Occipital lobe (tissue), 2 donors: ENCODE data around the gene TEX19. TPM values are rescaled to one million over a fixed set of nuclear protein-coding genes. Genes with fewer than 3 reads are reported as not detected.

Experiments used
- DNase-seq: peaks from one replicate; lab custom pipeline; 2025; lab: John Stamatoyannopoulos, UW
- total RNA-seq: library from RNA; depleted of rRNA; stranded (reverse); fragments of >200 nt; gene quantifications from one replicate; pipeline ENCODE4 v1.2.3, GENCODE V29; 2014

The TEX19 gene
- total RNA-seq, 1 donor from 2014 or later = not detected

DNA sequence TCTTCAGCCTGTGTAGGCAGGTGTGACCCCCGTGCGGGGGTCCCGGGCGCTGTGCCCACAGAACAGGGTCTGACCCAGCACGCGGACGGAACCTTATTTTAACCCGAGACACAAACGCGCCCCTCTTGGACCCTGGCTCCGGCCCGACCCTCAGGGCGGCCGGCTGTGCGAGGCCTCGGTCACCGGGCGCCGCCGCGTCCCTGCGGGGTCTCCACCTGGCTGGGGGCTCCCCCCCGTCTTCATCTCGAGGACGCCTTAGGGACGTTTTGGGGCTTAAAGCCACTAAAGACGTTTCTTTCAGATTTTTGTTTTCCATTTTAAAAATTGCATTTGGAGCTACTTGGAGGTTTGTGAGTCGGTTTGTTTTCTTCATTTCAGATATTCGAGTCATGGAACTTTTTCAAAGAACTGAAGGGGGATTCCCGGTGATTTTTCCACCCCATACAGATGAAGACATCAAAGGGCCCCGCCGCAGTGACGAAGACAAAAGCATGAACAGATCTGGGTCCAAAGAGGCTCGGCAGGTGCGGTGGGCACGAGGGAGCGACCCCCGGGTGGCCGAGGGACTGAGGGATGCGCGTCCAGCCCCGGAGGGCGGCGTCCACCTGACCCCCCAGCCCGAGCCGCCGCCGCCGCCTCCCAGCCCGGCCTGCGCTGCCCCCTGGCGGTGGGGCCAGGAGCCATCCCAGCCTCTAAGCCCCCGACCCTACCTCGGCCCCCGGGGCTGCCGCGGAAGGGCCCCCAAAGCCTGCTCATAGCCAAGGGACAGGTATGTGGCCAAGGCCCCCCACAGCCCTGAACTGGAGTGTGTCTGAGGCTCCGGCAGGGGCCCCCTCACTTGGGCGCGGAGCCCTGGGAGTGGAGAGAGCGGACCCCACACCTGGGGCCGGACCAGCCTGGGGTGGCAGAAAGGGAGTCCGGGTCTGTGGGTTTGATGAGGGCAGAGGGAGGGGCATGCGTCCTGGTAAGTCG lies 37.8 kb upstream of the TEX19 start:
- DNase-seq = no peak

DNA sequence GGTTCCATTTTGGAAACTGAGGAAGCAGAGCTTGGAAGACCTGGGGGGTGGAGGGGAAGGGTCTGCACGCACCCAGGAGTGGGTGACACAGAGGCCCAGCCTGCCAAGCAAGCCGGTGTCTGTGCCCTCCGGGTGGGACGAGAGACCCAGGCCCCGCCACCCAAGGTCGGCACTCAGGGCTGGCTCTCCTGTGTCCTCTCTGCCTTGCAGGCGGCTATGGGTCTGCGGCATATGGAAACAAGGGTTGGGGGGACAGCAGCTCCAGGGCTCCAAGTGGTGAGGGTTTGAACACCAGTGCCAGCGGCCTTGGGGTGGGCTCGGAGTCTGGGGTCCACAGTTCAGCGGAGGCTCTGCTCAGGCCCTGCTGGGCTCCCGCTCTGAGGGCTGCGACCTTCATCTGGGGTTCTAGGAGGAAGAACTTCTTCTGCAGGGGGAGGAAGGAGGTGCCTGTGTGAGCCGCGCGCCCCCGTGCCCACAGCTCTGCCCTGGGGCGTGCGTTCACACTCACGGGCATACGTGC lies 37.0 kb upstream of the TEX19 start:
- no peak for DNase-seq

DNA sequence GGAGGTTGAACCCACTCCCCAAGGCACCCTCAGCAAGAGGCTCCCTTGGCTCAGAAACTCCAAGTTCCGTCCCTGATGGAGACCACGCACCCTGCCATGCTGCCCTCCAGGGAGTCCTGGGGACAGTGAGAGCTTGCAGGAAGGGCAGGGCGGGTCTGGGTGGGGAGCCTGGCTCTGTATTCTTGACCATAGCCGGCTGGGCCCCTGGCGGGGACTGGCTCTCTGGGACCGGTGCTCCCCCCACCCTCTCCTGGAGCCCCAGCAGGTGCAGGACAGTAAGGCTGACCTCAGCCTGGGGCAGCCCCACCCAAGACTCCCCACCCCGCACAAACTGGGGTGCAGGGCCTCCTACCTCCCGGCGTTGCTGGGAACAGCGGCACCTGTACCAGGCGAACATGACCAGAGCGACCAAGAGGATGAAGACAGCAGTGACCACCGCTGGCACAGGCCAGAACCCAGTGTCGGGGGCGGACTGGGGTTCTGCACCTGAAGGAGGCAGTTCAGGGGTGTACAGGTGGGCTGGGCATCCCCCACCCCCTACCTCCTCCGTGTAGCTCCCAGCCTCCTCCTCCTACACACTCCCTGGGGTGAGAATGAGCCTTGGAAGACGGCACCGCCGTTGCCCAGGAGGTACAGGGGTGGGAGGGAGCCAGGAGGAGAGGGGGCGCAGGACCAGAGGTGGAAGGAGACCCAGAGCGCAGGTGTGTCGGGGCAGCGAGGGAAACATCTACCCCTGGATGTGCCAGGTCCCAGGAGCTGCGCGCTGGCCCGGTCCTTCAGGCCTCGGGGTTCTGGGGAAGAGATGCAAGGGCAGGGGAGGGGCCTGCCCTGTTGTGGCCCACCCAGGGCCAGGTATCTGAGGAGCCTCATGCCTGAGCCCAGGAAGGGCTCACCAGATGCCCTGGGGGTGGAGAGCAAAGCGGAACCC lies 36.3 kb upstream of the TEX19 start:
- DNase-seq = no peak

DNA sequence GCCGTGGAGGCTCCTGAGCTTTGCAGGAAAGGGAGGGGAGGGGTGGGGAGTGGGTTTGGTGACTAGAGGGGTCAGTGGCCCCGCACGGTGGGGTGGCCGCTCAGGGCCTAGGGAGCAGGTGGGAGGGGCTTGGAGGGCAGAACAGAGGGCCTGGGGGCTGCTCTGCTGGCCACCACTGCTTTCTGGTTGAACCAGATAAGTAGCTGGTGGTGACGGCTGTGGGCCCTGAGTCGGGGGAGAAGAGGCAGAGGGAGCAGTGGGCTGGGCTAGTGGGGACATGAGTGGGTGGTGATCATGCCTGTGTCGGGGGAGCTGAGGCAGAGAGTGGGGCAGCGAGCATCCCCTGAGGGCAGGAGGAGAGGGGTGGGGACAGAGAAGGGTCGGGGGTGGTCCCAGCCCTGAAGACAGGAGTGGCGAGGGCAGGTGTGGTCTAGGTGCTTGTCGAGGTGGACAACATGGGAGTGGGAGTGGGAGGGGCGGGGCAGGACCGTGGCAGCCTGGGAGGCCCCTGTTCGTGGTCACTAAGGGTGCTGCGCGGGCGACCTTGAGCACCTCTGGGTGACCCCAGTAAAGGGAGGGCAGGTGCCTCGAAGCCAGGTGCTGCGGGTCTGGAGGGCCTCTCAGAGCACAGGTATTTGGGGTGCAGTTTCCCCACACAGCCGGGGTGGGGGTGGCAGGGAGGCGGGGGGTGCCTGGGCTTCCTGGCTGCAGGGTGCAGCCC lies 35.4 kb upstream of the TEX19 start:
- DNase-seq = no peak

DNA sequence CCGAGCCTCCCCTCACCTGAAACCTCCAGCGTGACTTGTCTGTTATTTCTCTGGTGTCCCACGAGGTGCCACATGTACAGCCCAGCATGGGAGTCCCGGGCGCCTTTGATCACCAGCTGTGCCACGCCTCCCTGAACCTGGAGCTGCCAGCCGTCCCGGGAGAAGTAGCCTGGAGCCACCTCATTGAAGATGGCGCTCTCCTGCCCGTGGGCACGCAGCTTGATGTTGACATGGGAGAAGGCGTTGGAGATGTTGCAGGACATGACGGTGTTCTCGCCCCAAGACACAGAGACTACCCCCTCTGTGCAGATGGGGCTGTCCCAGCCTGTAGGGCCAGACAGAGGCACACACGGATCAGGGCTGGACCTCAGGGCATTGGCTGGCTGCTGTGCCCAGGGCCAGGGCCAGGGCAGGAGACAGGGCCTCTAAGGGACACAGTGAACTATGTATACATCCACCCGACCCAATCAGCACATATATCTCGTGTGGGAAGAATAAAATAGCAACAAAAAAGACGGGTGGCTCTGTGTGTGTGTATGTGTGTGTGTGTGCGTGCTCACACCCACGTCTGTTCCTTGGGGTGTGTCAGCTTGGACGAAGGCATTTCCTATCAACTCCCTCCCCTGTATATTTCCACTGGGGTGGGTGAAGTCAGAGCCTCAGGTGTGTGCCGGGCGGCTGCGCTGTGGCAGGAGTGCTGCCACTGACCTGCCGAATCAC lies 34.3 kb upstream of the TEX19 start:
- no peak for DNase-seq

DNA sequence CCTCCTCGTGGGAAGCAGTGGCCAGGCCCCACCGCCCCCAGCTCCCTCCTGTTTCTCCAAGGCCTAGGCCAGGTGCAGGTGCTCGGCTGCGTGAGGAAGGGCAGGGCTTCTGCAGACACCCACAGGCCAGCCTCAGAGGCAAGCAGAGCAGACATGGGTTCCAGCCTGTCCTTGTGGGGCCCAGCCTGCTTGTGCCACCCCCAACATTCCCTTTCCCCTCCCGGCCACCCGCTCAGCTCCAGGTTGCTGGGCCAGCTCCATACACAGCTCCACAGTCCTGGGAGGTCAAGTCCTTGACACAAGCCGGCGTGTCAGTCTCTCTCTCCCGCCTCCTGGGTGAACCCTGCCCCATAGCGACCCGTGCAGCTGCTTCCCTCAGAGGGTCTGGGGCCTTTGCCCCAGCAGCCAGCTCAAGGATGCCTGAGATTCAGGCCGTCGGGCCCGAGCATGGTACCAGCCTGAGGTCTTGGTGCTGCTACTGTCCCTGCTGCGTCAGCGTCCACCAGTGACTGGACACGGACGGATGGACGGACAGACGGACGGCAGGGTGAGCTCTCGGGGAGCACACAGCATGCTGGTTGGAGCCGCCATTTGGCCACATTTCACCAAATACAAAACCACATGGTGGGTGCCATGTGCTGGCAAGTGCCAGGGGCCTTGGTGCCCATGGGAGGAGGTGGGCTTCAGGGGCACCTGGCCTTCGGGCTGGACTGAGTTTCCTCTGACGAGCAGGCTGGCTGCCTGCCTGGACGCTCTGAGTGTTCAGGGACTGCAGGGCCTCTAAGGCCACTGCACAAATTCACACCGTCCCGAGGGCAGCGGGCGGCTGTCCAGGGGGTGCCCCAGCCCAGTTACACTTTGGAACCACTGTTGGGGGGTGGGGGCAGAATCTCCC lies 33.5 kb upstream of the TEX19 start:
- DNase-seq = no peak

DNA sequence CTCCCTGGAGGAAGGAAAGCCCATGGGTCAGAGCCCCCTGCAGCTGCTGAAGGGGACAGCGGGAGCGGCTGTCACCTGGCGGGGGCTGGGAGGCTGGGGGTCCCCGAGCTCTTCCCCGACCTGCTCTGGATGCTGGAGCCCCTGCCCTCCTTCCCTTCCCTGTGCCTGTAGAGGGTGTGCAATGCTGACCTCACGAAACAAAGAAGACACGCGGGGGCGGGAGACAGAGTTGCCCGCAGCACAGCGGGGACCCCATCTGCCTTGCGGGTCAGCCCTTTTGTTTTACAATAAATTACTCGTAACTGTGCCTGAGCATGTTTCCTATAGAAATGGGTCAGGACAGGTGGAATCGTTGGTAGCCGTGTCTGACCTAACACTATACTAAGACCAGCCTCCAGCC lies 31.8 kb upstream of the TEX19 start:
- DNase-seq = no peak

DNA sequence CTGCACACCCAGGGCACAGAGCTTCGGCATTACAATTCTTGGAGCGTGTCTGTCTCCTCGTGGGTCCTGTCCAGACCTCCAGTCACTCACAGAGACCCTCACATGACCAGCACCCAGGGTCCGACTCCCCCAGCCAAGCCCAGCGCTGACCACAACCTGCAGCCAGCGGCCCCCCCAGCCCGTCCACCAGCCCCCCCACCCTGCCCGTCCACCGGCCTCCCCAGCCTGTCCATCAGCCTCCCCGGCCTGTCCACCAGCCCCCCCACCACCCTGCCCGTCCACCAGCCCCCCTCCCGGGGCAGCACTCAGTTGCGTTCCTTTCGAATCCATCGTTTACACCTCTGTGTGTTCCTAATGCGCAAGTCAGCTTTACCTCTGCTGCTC lies 31.3 kb upstream of the TEX19 start:
- no peak for DNase-seq

DNA sequence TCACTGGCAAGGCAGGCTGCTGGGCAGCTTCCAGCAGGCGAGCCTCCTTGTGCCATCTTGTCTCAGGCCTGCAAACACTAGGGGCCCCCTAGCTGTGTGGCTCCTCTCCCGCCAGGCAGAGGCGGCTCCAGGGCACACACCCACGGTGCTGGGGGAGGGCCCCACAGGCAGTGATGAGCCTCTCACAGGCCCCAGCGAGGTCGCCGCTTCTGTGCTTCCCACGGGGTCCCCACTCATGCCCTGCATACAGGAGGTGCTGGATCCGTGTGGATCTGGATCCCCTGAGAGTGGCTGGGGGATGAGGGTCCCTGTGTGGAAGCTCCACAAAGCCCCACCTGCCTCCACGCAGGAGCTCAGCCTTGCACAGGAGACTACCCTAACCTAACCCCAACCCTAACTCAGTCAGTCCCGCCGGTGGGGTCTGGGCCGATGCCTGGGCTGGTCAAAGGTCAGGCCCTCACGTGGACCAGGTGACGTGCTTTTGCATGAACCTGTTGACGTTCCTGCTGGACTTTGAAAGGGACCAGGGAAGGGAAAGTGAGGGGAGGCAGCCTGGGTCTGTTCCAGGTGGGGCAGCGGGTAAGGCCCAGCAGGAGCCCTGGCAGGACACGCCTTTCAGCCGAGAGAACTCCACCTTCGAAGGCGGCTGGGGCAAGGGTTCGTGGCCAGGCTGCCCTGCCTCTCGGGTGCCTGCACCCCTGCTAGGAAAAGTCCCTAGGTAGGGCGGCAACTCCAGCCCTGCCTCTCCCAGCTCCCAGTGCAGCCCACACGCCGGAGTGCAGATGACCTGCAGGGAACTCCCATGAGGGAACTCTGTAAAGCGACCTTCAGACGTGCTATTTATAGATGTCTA lies 30.7 kb upstream of the TEX19 start:
- no peak for DNase-seq

DNA sequence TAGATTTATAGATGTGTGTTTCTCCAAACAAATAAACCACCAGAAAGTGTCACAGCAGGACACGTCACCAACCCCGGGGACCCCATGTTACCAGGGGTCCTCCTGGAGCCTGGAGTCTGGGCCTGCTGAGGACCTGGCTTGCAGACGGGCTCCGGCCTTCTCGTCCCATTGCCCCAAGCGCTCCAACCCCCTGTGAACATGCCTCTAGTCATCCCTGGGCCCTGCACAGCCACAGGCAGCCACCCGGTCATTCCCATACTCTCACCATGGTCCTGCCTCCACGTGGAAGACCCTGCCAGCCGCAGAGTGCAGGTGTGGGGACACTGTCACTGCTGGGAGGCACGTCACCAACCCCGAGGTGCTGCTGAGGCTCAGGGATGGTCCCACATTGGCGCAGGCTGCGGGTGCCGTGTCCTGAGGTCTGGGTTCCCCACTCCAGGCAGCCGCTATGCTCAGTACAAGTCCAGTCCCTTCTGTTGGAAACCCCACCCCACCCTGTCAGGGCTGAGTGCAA lies 30.0 kb upstream of the TEX19 start:
- DNase-seq = no peak

DNA sequence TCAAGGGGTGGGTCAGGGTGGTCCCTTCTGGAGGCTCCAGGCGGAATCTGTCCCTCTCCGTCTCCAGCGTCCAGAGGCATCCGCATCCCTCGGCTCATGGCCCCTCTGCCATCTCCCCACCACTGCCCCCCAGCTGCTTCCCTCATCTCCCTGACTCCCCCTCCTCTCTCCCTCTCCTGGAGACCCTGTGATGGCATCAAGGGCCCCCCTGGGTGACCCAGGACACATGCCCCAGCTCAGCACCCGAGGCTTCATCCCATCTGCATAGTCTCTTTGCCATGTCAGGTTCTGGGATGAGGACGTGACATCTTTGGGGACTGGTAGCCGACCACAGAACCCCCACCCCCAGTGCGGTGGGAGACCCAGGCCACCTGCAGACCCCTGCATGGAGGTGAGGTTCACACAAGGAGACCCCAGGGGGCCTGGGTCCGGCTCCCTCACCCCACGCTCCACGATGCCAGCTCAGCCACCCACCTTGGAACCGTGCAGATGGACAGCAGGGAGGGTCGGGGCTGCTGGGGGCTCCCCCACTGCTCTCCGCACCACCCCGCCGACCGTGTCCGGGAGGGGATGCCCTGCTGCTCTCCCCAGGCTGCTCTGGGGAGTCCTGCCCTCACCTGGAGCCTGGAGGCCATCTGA lies 29.2 kb upstream of the TEX19 start:
- no peak for DNase-seq

DNA sequence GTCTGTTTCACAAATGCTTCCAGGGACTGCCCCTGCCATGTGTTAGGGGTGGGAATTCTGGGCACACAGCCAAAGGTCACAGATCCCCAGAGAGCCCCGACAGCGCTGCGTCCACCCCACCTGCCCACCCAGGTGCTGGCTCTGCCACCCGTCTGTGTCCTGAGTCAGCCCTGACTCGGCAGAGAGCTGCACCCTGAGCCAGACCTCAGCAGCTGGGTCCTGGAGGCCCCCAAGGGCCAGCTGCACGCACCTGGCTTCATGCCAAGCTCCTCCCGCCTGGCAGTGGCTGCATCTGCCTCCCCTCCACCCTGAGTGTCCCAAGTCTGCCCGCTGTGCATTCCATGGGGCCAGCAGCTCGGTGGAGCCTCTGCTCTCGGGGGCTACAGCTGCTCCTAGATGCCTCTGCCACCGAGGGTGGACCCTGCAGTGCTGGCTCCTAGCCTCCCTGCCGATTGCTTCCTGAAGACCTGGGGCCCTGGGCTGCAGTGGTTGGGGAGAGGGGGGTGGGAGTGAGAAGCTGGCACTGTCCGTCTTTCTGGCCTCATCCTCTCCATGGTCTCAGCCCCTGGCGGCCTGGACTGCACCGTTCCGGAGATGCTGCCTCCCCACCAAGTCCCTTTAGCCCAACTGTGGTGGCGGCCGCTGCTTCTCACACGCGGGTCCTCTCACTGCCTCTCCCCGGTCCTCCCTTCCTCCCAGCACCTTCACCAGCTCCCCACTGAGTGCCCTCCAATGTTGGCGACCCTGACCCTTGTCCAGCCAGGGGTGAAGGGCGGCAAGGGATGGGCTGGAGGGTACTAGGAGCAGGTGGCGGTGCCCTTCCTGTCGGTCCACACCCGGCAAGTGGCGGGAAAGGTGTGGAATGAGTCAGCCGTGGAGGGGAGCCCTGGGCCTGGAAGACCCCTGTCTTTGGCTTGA lies 28.5 kb upstream of the TEX19 start:
- no peak for DNase-seq

DNA sequence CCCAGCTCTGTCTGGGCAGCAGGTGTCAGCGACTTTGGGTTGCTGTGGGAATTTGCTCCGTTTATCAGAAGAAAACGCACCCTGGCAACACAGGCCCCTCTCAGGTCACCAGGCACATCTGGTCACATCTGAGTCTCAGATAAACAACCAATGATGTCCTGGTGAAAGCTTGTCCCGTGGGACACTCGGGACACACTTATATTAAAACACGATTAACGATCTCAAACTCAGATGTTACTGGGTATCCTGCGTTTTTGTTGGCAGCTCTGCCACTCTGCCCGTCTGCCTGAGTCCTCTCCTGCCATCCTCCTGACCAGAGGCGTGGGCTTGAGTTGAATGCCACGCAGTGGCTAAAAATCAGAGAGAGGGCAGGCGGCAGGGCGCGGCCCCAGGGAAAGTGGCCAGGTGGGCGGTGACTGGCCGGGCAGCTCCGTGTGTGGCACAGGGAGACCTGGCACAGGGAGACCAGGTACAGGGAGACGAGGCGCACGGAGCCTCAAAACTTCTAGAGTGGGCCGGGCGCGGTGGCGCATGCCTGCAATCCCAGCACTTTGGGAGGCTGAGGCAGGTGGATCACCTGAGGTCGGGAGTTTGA lies 27.6 kb upstream of the TEX19 start:
- no peak for DNase-seq

DNA sequence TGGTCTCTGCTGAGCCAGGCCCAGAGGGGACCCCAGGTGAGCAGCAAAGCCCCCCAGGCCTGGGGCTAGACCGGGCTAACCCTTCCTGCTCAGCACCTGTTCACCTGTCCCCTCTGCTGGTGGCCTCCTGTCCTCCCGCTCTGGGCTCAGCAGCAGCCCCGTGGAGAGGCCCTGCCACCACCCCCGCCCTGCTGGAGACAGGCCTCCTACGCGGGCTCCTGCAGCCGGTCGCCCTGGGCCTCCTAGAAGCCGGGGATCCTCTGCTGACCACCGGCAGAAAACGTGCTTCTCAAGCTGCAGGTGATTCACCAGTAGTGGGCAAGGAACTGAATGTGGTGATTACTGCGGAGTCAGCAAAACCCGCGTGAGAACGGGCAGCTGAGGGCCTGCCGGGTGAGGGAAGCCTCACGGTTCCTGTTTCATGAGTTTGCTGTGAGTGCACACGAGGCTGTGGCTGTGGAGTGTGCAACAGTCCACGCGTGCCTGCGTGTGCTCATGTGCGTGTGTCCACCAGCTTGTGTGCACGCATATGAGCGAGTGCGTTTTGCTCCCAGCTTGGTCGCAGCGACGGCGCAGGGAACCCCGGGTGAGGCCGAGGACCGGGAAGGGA lies 26.3 kb upstream of the TEX19 start:
- no peak for DNase-seq

DNA sequence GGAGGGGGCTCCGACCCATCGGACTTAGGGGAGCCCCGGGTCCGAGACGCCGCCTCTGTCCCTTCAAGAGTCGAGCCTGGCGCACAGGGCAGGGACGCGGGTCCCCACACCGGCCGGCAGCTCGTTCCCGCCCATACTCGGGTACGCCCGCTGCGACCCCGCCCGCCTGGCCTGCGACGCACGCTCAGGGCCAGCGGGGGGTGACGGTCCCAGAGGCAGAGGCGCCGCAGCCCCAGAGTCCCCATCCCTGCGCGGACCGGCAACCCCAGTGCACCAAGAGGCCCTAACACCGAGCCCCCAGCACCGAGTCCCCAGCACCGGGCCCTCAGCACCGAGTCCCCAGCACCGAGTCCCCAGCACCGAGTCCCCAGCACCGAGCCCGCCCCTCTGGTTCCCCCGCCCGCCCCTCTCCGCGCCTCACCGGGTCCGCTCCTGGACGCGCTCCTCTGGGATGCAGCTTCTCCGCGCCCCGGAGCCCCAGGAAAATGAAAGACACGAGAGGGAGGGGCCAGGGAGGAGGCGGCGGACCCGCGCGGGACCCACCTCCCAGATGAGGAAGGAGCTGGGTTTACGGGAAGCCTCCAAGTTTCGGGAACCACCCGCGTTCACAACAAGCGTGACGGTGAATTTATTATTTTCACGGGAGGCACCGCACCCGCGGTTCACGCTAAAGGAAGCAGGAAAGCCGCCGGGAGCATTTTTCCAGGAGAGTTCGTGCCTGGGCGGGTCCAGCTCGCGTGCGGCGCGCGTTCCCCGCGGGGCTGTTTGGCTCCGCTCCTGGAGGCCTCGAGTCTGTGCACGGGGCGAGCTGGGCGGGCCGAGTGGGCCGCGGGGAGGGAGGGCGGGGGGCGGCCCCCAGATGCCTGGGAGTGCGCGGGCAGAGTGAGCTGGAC lies 25.5 kb upstream of the TEX19 start, which contains the start of gene SECTM1:
Gene SECTM1 (minus strand): TSS at position 488 of the 893 bp plus-strand sequence. CDS start 6,526 bp downstream, outside the sequence.
- no peak for DNase-seq
